NCI-H2081 treated with DMSO at 0.1 percent for 48 hours (cell line): Measurements from ENCODE around the gene CCDC83.
"Not testable (repeated sequence)": the region's sequence is repeated elsewhere in the genome, so short reads cannot be mapped to it uniquely, and the experiment has no call there.

ENCODE experiments used
- DNase-seq: peaks from one replicate; lab custom pipeline; 2025; lab: John Stamatoyannopoulos, UW

Gene CCDC83

GRCh38 chr11:85886089-85887056 lies 31.2 kb downstream of the CCDC83 start:
- no peak for DNase-seq

GRCh38 chr11:85889108-85889507 lies 33.9 kb downstream of the CCDC83 start:
- no peak for DNase-seq

GRCh38 chr11:85889676-85890579 lies 34.7 kb downstream of the CCDC83 start:
- DNase-seq = no peak

- no peak for DNase-seq
These were observed 38.2 kb downstream of the CCDC83 start for GRCh38 chr11:85893395-85893794.

GRCh38 chr11:85896876-85897275 lies 41.7 kb downstream of the CCDC83 start:
- no peak for DNase-seq

GRCh38 chr11:85898456-85898855 lies 43.3 kb downstream of the CCDC83 start:
- DNase-seq = no peak

- DNase-seq = no peak
These were observed 47.2 kb downstream of the CCDC83 start for GRCh38 chr11:85902353-85902752.

GRCh38 chr11:85903406-85903805 lies 48.2 kb downstream of the CCDC83 start:
- no peak for DNase-seq

- DNase-seq = no peak
These were observed 48.6 kb downstream of the CCDC83 start for GRCh38 chr11:85903811-85904210.

GRCh38 chr11:85912414-85912813 lies 57.2 kb downstream of the CCDC83 start:
- DNase-seq = no peak

- no peak for DNase-seq
These were observed 58.3 kb downstream of the CCDC83 start for GRCh38 chr11:85913513-85913912.

GRCh38 chr11:85914425-85914824 lies 59.2 kb downstream of the CCDC83 start:
- no peak for DNase-seq

- peak; percentile 28 for DNase-seq
These were observed 64.0 kb downstream of the CCDC83 start for GRCh38 chr11:85918910-85919794.

- DNase-seq = no peak
These were observed 67.2 kb downstream of the CCDC83 start for GRCh38 chr11:85922367-85922766.

- no peak for DNase-seq
These were observed 68.3 kb downstream of the CCDC83 start for GRCh38 chr11:85923455-85923854.

- DNase-seq = not testable (repeated sequence)
These were observed 71.6 kb downstream of the CCDC83 start for GRCh38 chr11:85926653-85927214.

- no peak for DNase-seq
These were observed 75.7 kb downstream of the CCDC83 start for GRCh38 chr11:85930879-85931366.

- no peak for DNase-seq
These were observed 79.5 kb downstream of the CCDC83 start for GRCh38 chr11:85934596-85935169.

- no peak for DNase-seq
These were observed 80.6 kb downstream of the CCDC83 start for GRCh38 chr11:85935751-85936150.

GRCh38 chr11:85937835-85938234 lies 82.7 kb downstream of the CCDC83 start:
- no peak for DNase-seq
